Brain pericyte (primary cell): ENCODE results near the gene MT1A.

Source experiments
- DNase-seq: peaks from one replicate; pipeline ENCODE4 v3.0.0-alpha.2; 2012; ENCODE audit warnings: low read depth, low spot score

The MT1A gene

GRCh38 chr16:56637814-56638750 lies at the start of gene MT1A:
Gene MT1A, plus strand, starts transcription at chr16:56638666. Its CDS starts 73 bp downstream, at chr16:56638739.
- DNase-seq, result no peak

DNA sequence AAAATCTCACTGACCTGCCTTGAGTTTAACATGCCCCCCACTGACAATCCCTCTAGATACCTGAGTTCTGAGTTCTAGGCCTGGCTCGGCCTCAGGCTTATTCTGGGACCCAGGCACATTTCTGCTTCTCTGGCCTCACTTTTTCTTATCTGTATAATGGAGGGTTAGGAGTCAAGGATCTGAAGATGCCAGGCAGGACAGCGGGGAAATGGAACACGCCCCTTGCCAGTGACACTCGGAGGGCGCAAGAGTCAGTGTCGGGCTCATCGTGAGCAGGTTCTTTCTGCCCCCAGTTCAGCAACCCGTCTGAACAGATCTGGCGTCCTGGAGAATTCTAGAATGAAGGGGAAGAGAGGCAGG lies 49.7 kb upstream of the MT1A start:
- DNase-seq, result no peak

GRCh38 chr16:56589141-56590039 lies 49.1 kb upstream of the MT1A start, which contains the start of gene MT3:
Gene MT3, plus strand, starts transcription at chr16:56589528. Its CDS starts 63 bp downstream, at chr16:56589591.
- no peak for DNase-seq

DNA sequence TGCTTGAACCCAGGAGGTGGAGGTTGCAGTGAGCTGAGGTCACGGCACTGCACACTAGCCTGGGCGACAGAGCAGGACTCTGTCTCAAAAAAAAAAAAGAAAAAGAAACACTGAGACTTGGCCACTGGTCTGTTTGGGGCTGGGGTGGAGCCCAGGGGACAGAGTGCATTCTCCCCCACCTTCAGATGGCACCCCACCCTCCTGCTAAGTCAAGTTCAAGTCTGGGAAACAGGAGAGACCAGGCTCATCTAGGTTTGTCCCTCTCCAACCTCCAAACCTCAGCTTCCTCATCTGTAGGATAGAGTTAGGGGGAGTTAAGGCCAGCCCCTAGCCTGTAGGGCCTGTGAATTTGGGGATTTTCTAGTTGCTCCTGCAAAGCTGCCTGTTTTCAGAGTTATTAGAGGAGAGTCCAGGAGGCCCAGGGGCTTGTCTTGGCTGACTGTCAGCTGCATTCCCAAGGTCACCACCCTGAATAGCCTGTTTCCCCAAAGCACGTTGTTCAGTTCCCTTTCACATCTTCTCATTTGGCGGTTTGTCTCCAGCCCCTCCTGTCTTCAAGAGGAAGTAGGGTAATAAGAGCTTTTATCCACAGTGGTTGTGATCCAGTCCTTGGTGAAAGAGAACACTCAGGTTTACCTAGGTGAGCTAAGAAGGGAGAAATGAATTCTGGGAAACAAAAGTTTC lies 46.9 kb upstream of the MT1A start:
- no peak for DNase-seq

- DNase-seq, result no peak
Measured at GRCh38 chr16:56593573-56594291, 44.7 kb upstream of the MT1A start.

- DNase-seq, result no peak
Measured at GRCh38 chr16:56594292-56594619, 44.2 kb upstream of the MT1A start.

DNA sequence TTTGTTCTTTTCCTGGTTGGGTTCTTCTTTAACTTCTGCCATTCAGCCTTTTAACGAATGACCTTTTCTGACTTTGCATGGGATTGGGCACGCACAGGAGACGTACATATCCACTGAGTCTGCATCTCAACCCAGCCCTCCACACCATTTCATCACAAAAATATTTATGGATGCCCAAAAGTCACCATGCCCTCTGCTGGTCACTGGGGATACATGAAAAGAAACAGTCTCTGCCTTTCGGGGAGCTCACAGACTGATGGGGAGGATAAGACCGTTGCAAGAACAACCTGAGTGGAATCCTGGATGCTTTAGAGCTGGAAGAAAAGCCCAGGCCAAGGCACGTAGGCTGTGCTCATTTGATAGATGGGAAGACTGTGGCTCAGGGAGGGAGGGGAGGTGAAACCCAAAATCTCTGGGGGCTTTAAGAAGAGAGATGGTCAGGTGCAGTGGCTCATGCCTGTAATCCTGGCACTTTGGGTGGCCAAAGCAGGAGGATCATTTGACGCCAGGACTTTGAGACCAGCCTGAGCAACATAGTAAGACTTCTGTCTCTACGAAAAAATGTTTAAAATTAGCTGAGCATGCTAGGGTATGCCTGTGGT lies 38.0 kb upstream of the MT1A start:
- no peak for DNase-seq

- no peak for DNase-seq
Measured at GRCh38 chr16:56601325-56601724, 37.1 kb upstream of the MT1A start.

DNA sequence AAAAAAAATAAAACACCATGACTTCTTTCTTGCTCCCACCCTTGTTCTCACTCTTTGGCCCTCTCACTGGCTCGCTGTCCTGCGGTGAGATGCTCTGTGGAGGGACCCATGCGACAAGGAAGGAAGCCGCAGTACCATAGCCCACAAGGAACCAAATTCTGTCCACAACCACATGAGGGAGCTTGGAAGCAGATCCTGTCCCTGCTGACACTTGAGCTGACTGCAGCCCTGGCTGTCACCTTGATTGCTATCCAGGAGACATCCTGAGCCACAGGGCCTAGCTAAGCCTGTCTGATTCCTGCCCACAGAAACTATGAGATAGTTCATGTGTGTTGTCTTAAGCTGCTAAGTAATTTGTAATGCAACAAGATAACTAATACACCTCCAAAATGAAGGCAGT lies 34.9 kb upstream of the MT1A start:
- DNase-seq, result no peak

DNA sequence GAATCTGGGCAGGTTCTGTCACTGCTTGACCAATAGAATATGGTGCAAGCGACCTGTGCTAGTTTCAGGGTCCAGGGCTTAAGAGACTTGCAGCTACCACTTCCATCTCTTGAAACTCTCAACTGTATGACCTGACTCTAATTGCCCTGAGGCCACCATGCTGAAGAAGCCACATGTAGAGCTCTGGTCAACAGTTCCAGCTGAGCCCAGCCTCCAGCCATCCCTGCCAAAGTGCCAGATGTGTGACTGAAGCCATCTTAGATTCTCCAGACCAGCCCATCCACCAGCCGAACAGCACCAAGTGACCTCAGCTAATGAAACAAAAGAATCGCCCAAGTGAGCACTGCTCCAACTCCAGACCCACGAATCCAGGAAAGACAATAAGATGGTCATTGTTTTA lies 33.5 kb upstream of the MT1A start:
- no peak for DNase-seq

DNA sequence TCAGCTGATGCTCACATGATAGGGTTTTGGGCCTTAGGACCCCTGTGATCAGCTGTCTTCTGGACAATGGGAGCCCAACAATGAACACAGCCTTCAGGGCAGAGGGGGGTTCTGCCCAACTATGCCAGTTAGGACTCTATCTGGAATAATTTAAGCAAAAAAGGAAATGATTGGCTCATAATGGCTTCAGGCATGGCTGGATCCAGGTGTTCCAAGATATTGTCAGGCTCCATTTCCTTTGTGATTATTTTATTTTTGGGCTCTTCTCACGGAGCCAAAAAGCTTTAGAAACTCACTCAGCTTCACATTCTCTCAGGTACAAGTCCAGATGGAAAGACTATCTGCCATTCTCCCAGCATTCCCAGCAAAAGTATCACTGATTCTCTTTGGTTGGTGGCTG lies 33.0 kb upstream of the MT1A start:
- no peak for DNase-seq

DNA sequence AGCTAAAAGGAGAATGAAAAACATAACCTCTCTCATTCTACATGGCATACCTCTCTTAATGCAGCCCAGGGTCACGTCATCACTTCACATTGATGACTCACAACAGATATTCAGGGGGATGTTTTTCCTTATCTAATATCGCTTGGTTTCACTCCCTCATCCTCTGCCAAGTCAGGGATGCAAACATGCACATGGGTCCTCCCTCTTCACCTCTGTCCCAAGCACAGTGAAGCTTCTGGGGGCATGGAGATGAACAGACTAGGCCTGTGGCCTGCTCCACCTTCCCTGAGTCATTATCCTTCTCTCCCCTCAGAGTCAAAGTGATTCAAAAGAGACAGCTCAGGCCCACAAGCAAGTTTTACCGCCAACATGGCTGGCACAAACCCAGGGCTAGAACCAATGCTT lies 32.4 kb upstream of the MT1A start:
- no peak for DNase-seq

- DNase-seq, result no peak
Measured at GRCh38 chr16:56606476-56607108, 31.9 kb upstream of the MT1A start.

DNA sequence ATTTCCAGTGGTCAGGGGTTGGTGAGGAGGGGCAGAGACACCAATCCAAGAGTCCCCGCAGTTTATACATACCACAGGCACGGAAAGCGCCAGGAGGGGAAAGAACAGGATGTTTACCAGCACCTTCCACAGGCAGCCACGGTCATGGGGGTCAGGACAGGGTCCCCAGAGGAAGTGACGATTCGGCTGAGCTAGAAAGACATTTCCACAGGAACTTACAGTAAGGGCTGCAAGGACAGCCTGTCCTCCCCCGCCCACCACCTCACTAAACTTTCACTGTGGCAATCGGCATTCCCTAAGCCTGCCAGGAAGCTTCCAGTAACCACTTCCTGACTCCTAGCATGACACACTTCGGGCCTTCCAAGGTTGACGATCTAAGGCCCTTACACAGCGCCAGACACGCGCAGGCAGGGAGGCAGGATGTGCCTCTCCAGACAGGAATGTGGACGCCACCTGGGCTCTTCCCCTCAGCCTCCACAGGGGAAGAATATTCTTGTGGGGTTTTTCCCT lies 31.3 kb upstream of the MT1A start:
- no peak for DNase-seq

DNA sequence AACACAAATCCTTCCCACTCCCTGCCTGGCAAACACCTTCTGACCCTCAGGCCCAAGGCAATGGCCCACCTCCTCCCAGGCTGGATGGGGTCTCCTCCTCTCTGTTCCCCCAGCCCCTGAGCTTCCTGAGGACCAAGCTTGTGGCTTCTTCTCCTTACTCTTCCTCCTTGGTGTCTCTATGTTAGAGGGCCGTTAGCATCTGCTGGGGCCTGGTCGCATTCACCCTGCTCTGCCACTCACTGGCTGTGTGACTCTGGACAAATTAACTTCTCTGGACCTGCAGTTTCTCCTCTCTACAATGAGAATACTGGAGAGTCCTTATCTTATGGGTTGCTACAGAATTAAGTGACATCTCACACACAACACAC lies 30.8 kb upstream of the MT1A start:
- no peak for DNase-seq

GRCh38 chr16:56608043-56608875 lies 30.2 kb upstream of the MT1A start, which contains the start of gene MT2A:
Gene MT2A, plus strand, starts transcription at chr16:56608584. Its CDS starts 72 bp downstream, at chr16:56608656.
- peak; percentile 77 for DNase-seq

DNA sequence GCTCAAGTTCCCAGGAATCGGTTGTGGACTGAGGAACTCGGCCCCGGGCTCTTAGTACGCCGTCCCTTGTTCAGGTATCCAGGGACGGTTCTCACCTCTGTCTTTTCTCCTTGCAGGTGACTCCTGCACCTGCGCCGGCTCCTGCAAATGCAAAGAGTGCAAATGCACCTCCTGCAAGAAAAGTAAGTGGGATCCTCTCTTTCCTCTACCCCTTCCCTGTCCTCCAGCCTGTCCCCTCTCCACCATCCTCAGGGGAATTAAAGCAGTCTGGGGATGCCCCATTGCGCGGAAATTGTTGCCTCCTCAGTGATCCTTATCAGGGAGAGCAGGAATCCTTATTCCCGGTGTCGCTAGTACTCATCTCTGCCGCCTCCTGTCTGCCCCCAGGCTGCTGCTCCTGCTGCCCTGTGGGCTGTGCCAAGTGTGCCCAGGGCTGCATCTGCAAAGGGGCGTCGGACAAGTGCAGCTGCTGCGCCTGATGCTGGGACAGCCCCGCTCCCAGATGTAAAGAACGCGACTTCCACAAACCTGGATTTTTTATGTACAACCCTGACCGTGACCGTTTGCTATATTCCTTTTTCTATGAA lies 29.5 kb upstream of the MT1A start:
- DNase-seq, result no peak

DNA sequence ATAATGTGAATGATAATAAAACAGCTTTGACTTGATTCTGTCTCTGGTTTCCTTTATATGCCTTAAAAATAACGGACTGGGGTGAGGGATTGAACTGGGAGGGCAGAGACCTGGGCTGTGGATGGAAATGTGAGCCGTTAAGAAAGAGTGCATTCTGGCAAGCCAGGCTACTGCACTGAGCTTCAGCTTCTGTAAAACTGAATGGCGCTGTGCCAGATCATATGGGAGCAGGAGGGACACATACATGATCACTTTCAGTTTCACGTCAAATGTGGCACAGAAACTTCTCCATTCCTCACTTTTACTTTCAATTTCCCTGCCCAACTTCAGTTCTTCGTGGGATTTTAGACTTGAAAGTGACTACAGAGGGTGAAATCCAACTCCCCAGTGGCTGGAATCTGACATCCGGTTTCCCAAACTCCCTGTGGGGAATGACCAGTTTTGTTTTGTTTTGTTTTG lies 29.0 kb upstream of the MT1A start:
- peak; percentile 57 for DNase-seq
